ENCODE data around the gene ENOPH1.
"Not testable (repeated sequence)": the region's sequence is repeated elsewhere in the genome, so short reads cannot be mapped to it uniquely, and the experiment has no call there.

- not testable (repeated sequence) for TF ChIP-seq POLR2A, SPI1 (IDR thresholded peaks at IDR 0.05; ENCODE audit: low read depth, low read length)
Measured at GRCh38 chr4:82477469-82477868, 47.1 kb downstream of the ENOPH1 start.

Measured in GM12891 (cell line).